IMR-90 (cell line): ENCODE results near the gene ARNT2. TPM values are rescaled to one million over a fixed set of nuclear protein-coding genes. Genes with fewer than 3 reads are reported as not detected.

ENCODE experiments used
- ATAC-seq: fragments of 200-7000 bp; cut with Tn5 transposase; 2 replicates; pipeline ENCODE4 v1.9.1; 2020; ENCODE audit warnings: low read depth, mild to moderate bottlenecking, moderate library complexity
- BruUV-seq: library from RNA; stranded (reverse); fragments of 400-500 nt; replicated peaks from 2 replicates; lab custom pipeline; 2021; lab: Mats Ljungman, UMichigan
- CTCF ChIA-PET: fragments of 300-600 bp; formaldehyde crosslinking; extraction: SDS; loops from one replicate; lab custom pipeline; 2021; ENCODE audit warnings: antibody characterized with exemption; lab: Yijun Ruan, JAX
- POLR2A ChIA-PET: fragments of 300-600 bp; sonication (Branson Sonifier 250); formaldehyde crosslinking; loops from one replicate; lab custom pipeline; 2022; ENCODE audit warnings: antibody characterized with exemption; ENCODE audit not compliant: unreplicated experiment; lab: Charles Lee
- DNase-seq: peaks from one replicate; pipeline ENCODE4 v3.0.0; 2013
- H2AFZ ChIP-seq: replicated peaks from 2 replicates; pipeline ENCODE3; 2013; ENCODE audit warnings: low read length, mild to moderate bottlenecking; ENCODE audit not compliant: poor library complexity
- H2AK5ac ChIP-seq: 2 replicates; pipeline ENCODE4 v1.6.1; 2013; ENCODE audit warnings: low read depth, low read length, inconsistent platforms
- H2AK9ac ChIP-seq: replicated peaks from 2 replicates; pipeline ENCODE3; 2013; ENCODE audit warnings: mild to moderate bottlenecking, low read depth, low read length, moderate library complexity; ENCODE audit not compliant: poor library complexity
- H2BK120ac ChIP-seq: 2 replicates; pipeline ENCODE4 v1.6.1; 2013; ENCODE audit warnings: low read depth, low read length, inconsistent platforms
- H2BK15ac ChIP-seq: 3 replicates; pipeline ENCODE4 v1.6.1; 2013; ENCODE audit warnings: low read depth, low read length, inconsistent platforms
- H2BK20ac ChIP-seq: 2 replicates; pipeline ENCODE4 v1.6.1; 2013; ENCODE audit warnings: low read depth, mild to moderate bottlenecking, inconsistent platforms, low read length, moderate library complexity
- H2BK5ac ChIP-seq: 2 replicates; pipeline ENCODE4 v1.6.1; 2013; ENCODE audit warnings: mild to moderate bottlenecking, low read depth, low read length, inconsistent platforms; ENCODE audit not compliant: poor library complexity, severe bottlenecking
- H3K14ac ChIP-seq: replicated peaks from 2 replicates; pipeline ENCODE4 v1.6.1; 2013; ENCODE audit warnings: low read depth, low read length, inconsistent platforms
- H3K18ac ChIP-seq: 2 replicates; pipeline ENCODE4 v1.6.1; 2013; ENCODE audit warnings: low read depth, low read length, control low read depth
- H3K23ac ChIP-seq: 2 replicates; pipeline ENCODE4 v1.6.1; 2013; ENCODE audit warnings: low read depth, low read length, inconsistent platforms
- H3K27ac ChIP-seq: 2 replicates; pipeline ENCODE4 v1.5.1; 2013; ENCODE audit warnings: mild to moderate bottlenecking, control low read depth, low read length; ENCODE audit not compliant: insufficient read depth
- H3K27me3 ChIP-seq: 2 replicates; pipeline ENCODE4 v1.6.1; 2013; ENCODE audit warnings: low read length; ENCODE audit not compliant: control insufficient read depth, insufficient read depth
- H3K36me3 ChIP-seq: 2 replicates; pipeline ENCODE4 v1.6.1; 2013; ENCODE audit warnings: low read length, mixed read lengths; ENCODE audit not compliant: control insufficient read depth, insufficient read depth
- H3K4ac ChIP-seq: 2 replicates; pipeline ENCODE4 v1.6.1; 2013; ENCODE audit warnings: low read depth, low read length, inconsistent platforms
- H3K4me1 ChIP-seq: 2 replicates; pipeline ENCODE4 v1.6.1; 2013; ENCODE audit warnings: low read length, mixed read lengths; ENCODE audit not compliant: control insufficient read depth, insufficient read depth
- H3K4me2 ChIP-seq: 2 replicates; pipeline ENCODE4 v1.6.1; 2013; ENCODE audit warnings: low read depth, mild to moderate bottlenecking, control low read depth, low read length, moderate library complexity
- H3K4me3 ChIP-seq: 2 replicates; pipeline ENCODE4 v1.5.1; 2013; ENCODE audit warnings: low read depth, mild to moderate bottlenecking, control low read depth, low read length, moderate library complexity; ENCODE audit not compliant: insufficient read depth
- H3K56ac ChIP-seq: 2 replicates; pipeline ENCODE4 v1.6.1; 2013; ENCODE audit warnings: low read length, inconsistent platforms; ENCODE audit not compliant: insufficient read depth; ENCODE audit errors: extremely low read depth
- H3K79me1 ChIP-seq, 2 experiments: 2 replicates each; pipeline ENCODE4 v1.6.1; 2013; ENCODE audit warnings: low read length in 2 of 2, inconsistent platforms in 1 of 2, low read depth in 1 of 2
- H3K9ac ChIP-seq: 2 replicates; pipeline ENCODE4 v1.6.1; 2013; ENCODE audit warnings: low read depth, low read length, control low read depth
- H3K9me1 ChIP-seq: 2 replicates; pipeline ENCODE4 v1.6.1; 2013; ENCODE audit warnings: low read length, inconsistent platforms; ENCODE audit not compliant: insufficient read depth
- H3K9me3 ChIP-seq: 2 replicates; pipeline ENCODE4 v1.6.1; 2013; ENCODE audit warnings: low read length; ENCODE audit not compliant: control insufficient read depth, insufficient read depth
- H4K20me1 ChIP-seq: 2 replicates; pipeline ENCODE4 v1.6.1; 2013; ENCODE audit warnings: low read length, inconsistent platforms; ENCODE audit not compliant: insufficient read depth
- H4K5ac ChIP-seq: 2 replicates; pipeline ENCODE4 v1.6.1; 2013; ENCODE audit warnings: mild to moderate bottlenecking, low read depth, low read length, control low read depth
- H4K8ac ChIP-seq, 2 experiments: 2 replicates each; pipeline ENCODE4 v1.6.1; 2013; ENCODE audit warnings: low read depth in 2 of 2, low read length in 2 of 2, control low read depth in 1 of 2, inconsistent platforms in 1 of 2
- H4K91ac ChIP-seq: 2 replicates; pipeline ENCODE4 v1.6.1; 2013; ENCODE audit warnings: low read depth, low read length, inconsistent platforms; ENCODE audit not compliant: insufficient read depth
- BHLHE40 ChIP-seq: fragments of 150-350 bp; IDR thresholded peaks from 2 replicates; pipeline ENCODE4 v1.6.1; 2016; ENCODE audit warnings: mild to moderate bottlenecking, low read depth, low read length
- CEBPB ChIP-seq: IDR thresholded peaks from 2 replicates; pipeline ENCODE4 v1.6.1; 2012; ENCODE audit warnings: low read depth, low read length, improper control_type of control experiment
- ELK1 ChIP-seq: fragments of 150-350 bp; IDR thresholded peaks from 2 replicates; pipeline ENCODE4 v1.6.1; 2016; ENCODE audit warnings: low read depth, mild to moderate bottlenecking, low read length, moderate library complexity, borderline replicate concordance
- FOS ChIP-seq: fragments of 150-350 bp; IDR thresholded peaks from 2 replicates; pipeline ENCODE4 v1.6.1; 2016; ENCODE audit warnings: low read depth, low read length
- MAFK ChIP-seq: IDR thresholded peaks from 2 replicates; pipeline ENCODE4 v1.6.1; 2012; ENCODE audit warnings: low read depth, low read length, improper control_type of control experiment
- MAZ ChIP-seq: IDR thresholded peaks from 2 replicates; pipeline ENCODE4 v1.6.1; 2012; ENCODE audit warnings: low read depth, mild to moderate bottlenecking, low read length, improper control_type of control experiment, moderate library complexity, borderline replicate concordance
- MXI1 ChIP-seq: IDR thresholded peaks from 2 replicates; pipeline ENCODE4 v1.6.1; 2012; ENCODE audit warnings: low read depth, mild to moderate bottlenecking, low read length, moderate library complexity, borderline replicate concordance
- POLR2A ChIP-seq: IDR thresholded peaks from 2 replicates; pipeline ENCODE4 v1.6.1; 2012; ENCODE audit warnings: mild to moderate bottlenecking, low read depth, low read length
- RAD21 ChIP-seq: IDR thresholded peaks from 2 replicates; pipeline ENCODE4 v1.6.1; 2012; ENCODE audit warnings: low read length, improper control_type of control experiment
- USF2 ChIP-seq: fragments of 150-350 bp; IDR thresholded peaks from 2 replicates; pipeline ENCODE4 v1.6.1; 2017; ENCODE audit warnings: mild to moderate bottlenecking, antibody characterized with exemption, low read length, low read depth
- WGBS, 2 experiments: methylation state at CpG; one replicate each; pipeline versions ENCODE4 v1.1.5 to v1.1.7; 2013; ENCODE audit warnings: missing lambda C conversion rate in 2 of 2; ENCODE audit not compliant: insufficient read length in 1 of 2; ENCODE audit errors: extremely low coverage in 2 of 2; 5-methylcytosine and 5-hydroxymethylcytosine counted together
- dilution Hi-C: fragments of 300-500 bp; cut with HindIII; formaldehyde crosslinking; loops from one replicate; pipeline ENCODE4 v1.14.3; 2018; ENCODE audit warnings: low sequenced_read_pairs; ENCODE audit not compliant: unreplicated experiment
- in situ Hi-C: fragments of 300-500 bp; cut with MboI; formaldehyde crosslinking; loops from 3 replicates; pipeline ENCODE4 v1.14.3; 2019; ENCODE audit warnings: low sequenced_read_pairs, inconsistent platforms, mixed read lengths
- intact Hi-C: fragments of 100-400 bp; cut with micrococcal nuclease; formaldehyde crosslinking; loops from 2 replicates; pipeline ENCODE4 v1.10.0; 2022
- polyA plus RNA-seq, 3 experiments: library from polyadenylated mRNA; depleted of rRNA; stranded (reverse); fragments of >200 nt; gene quantifications; 2 replicates each; pipeline ENCODE4 v1.2.3, GENCODE V29; 2012; ENCODE audit warnings: low replicate concordance in 1 of 3
- total RNA-seq: library from RNA; depleted of rRNA; stranded (reverse); fragments of >200 nt; gene quantifications from 2 replicates; pipeline ENCODE4 v1.2.3, GENCODE V29; 2012

The ARNT2 gene
- total and polyA plus RNA-seq, 2 of the 4 experiments (the other 2 are of a cell fraction): 18.2 to 19.0 TPM

- no peak; the same call in 1 of the 2 replicates for TF ChIP-seq POLR2A
- no peak for TF ChIP-seq RAD21
These were observed 183.8 kb downstream of the ARNT2 start (continued) for GRCh38 chr15:80587816-80588456.

GRCh38 chr15:80588801-80589200 lies 184.6 kb downstream of the ARNT2 start:
- BruUV-seq: no TSS peak
- peak overlapping the region; percentile 99 for H2BK20ac ChIP-seq
- peak overlapping the region; percentile 88 for H3K56ac ChIP-seq
- intact Hi-C loops (no loop called here), in situ Hi-C loops (no loop called here), dilution Hi-C loops (no loop called here)
- peak overlapping the region; percentile 99 for H3K4ac ChIP-seq
- H3K14ac ChIP-seq: peak overlapping the region; percentile 98
- peaks cover 0 to 23% of the 10 kb centered on the region in 2 experiments; a peak in 3 of 4 replicates for H3K79me1 ChIP-seq
- peaks cover 29% of the 10 kb centered on the region for H3K9me1 ChIP-seq
- peak; percentile 100 for DNase-seq
- H2BK5ac ChIP-seq: peak overlapping the region; percentile 97
- H3K27ac ChIP-seq: peak overlapping the region; percentile 90
- POLR2A ChIA-PET: interaction anchor here (0.6 kb wide), 1 partner anchor 175 kb away, joined by 3 read pairs; no protein-coding TSS in a partner anchor
- H3K23ac ChIP-seq: peak overlapping the region; percentile 95; the same call in 1 of the 2 replicates
- peak; percentile 92 for ATAC-seq
- H3K36me3 ChIP-seq: peaks cover 35% of the 10 kb centered on the region
- no peak overlapping the region; the same call in 1 of the 2 replicates for H3K9ac ChIP-seq
- TF ChIP-seq USF2 (peak; percentile 71), MAZ (no peak), MAFK (no peak), BHLHE40 (peak; percentile 100), MXI1 (peak; percentile 70; the same call in 1 of the 2 replicates), POLR2A (peak; percentile 74), FOS (peak; percentile 99), CEBPB (peak; percentile 90), ELK1 (no peak)
- H2AFZ ChIP-seq: no peak overlapping the region
- no peaks in the 10 kb centered on the region for H3K9me3 ChIP-seq
- H3K18ac ChIP-seq: peak overlapping the region; percentile 96
- H2BK120ac ChIP-seq: peak overlapping the region; percentile 99
- H3K4me2 ChIP-seq: peak overlapping the region; percentile 9; the same call in 1 of the 2 replicates
- H2BK15ac ChIP-seq: peak overlapping the region; percentile 99; the same call in 2 of the 3 replicates
- H4K20me1 ChIP-seq: no peaks in the 10 kb centered on the region
- peak overlapping the region; percentile 100 for H2AK5ac ChIP-seq
- H3K4me1 ChIP-seq: peaks cover 17% of the 10 kb centered on the region
- H3K27me3 ChIP-seq: no peaks in the 10 kb centered on the region
- H4K5ac ChIP-seq: peak overlapping the region; percentile 93; the same call in 1 of the 2 replicates
- CTCF ChIA-PET: interaction anchor here (2.8 kb wide), 1 partner anchor 188 kb away, joined by 12 read pairs; no protein-coding TSS in a partner anchor
- H4K8ac ChIP-seq: peak overlapping the region; percentile 96 to 97
- H4K91ac ChIP-seq: peak overlapping the region; percentile 99
- peak overlapping the region; percentile 95 for H2AK9ac ChIP-seq
- H3K4me3 ChIP-seq: no peak overlapping the region
- 0% methylated on average over 2 of the region's 6 CpGs; no CpG with 5 or more reads in 1 of the 2 experiments for WGBS, 2 experiments
